Trophoblast cell (in vitro differentiated cells and primary cell): ENCODE data around the gene ZNF407.

Experiments
- DNase-seq, 2 donors: peaks; one replicate each; pipeline ENCODE4 v3.0.0-alpha.2; 2016
- H2AFZ ChIP-seq: 2 replicates; pipeline ENCODE4 v1.6.1; 2013; ENCODE audit warnings: low read length, moderate library complexity, mild to moderate bottlenecking; ENCODE audit not compliant: insufficient read depth, poor library complexity
- H2AK5ac ChIP-seq: 2 replicates; pipeline ENCODE4 v1.6.1; 2013; ENCODE audit warnings: mild to moderate bottlenecking, low read length
- H2BK120ac ChIP-seq: 2 replicates; pipeline ENCODE4 v1.6.1; 2013; ENCODE audit warnings: low read length, mild to moderate bottlenecking, moderate library complexity; ENCODE audit not compliant: insufficient read depth, poor library complexity
- H2BK12ac ChIP-seq: 2 replicates; pipeline ENCODE4 v1.6.1; 2013; ENCODE audit warnings: mild to moderate bottlenecking, low read length, moderate library complexity
- H2BK5ac ChIP-seq: 2 replicates; pipeline ENCODE4 v1.6.1; 2013; ENCODE audit warnings: low read length, low read depth, moderate library complexity, mild to moderate bottlenecking; ENCODE audit not compliant: poor library complexity
- H3K14ac ChIP-seq: 2 replicates; pipeline ENCODE4 v1.6.1; 2013; ENCODE audit warnings: mild to moderate bottlenecking, low read length
- H3K18ac ChIP-seq: 2 replicates; pipeline ENCODE4 v1.6.1; 2013; ENCODE audit warnings: mild to moderate bottlenecking, low read length
- H3K23ac ChIP-seq: 2 replicates; pipeline ENCODE4 v1.6.1; 2013; ENCODE audit warnings: low read length
- H3K27ac ChIP-seq: 2 replicates; pipeline ENCODE4 v1.5.1; 2013; ENCODE audit warnings: low read depth, mild to moderate bottlenecking, inconsistent platforms, low read length, moderate library complexity
- H3K27me3 ChIP-seq: 2 replicates; pipeline ENCODE4 v1.6.1; 2013; ENCODE audit warnings: inconsistent platforms, mild to moderate bottlenecking, low read length, moderate library complexity; ENCODE audit not compliant: insufficient read depth
- H3K36me3 ChIP-seq, 2 experiments: 1 replicate in 1 of 2; 2 replicates in 1 of 2; pipeline ENCODE4 v1.6.1; 2013; ENCODE audit warnings: low read length in 2 of 2, mild to moderate bottlenecking in 2 of 2, moderate library complexity in 1 of 2; ENCODE audit not compliant: insufficient read depth in 2 of 2, control insufficient read depth in 1 of 2
- H3K4ac ChIP-seq: 2 replicates; pipeline ENCODE4 v1.6.1; 2013; ENCODE audit warnings: low read depth, mild to moderate bottlenecking, low read length, moderate library complexity
- H3K4me1 ChIP-seq, 2 experiments: 1 replicate in 1 of 2; 2 replicates in 1 of 2; pipeline ENCODE4 v1.6.1; 2013; ENCODE audit warnings: low read length in 2 of 2, mild to moderate bottlenecking in 2 of 2, moderate library complexity in 1 of 2; ENCODE audit not compliant: insufficient read depth in 2 of 2, control insufficient read depth in 1 of 2
- H3K4me2 ChIP-seq: 2 replicates; pipeline ENCODE4 v1.6.1; 2013; ENCODE audit warnings: inconsistent platforms, mild to moderate bottlenecking, low read length, moderate library complexity
- H3K4me3 ChIP-seq: 2 replicates; pipeline ENCODE4 v1.5.1; 2013; ENCODE audit warnings: mild to moderate bottlenecking, low read depth, low read length, inconsistent platforms
- H3K79me1 ChIP-seq: one replicate; pipeline ENCODE4 v1.6.1; 2013; ENCODE audit warnings: low read length
- H3K79me2 ChIP-seq: 2 replicates; pipeline ENCODE4 v1.6.1; 2013; ENCODE audit warnings: low read length, mild to moderate bottlenecking; ENCODE audit not compliant: control insufficient read depth, insufficient read depth, poor library complexity
- H3K9ac ChIP-seq: 2 replicates; pipeline ENCODE4 v1.6.1; 2013; ENCODE audit warnings: mild to moderate bottlenecking, low read length
- H3K9me3 ChIP-seq: 2 replicates; pipeline ENCODE4 v1.6.1; 2013; ENCODE audit warnings: low read depth, mild to moderate bottlenecking, control low read depth, inconsistent platforms, low read length; ENCODE audit not compliant: insufficient read depth
- H4K12ac ChIP-seq: 2 replicates; pipeline ENCODE4 v1.6.1; 2013; ENCODE audit warnings: low read depth, mild to moderate bottlenecking, low read length, moderate library complexity
- H4K8ac ChIP-seq: 2 replicates; pipeline ENCODE4 v1.6.1; 2013; ENCODE audit warnings: low read depth, mild to moderate bottlenecking, low read length, moderate library complexity
- H4K91ac ChIP-seq: one replicate; pipeline ENCODE4 v1.6.1; 2013; ENCODE audit warnings: low read depth, mild to moderate bottlenecking, low read length, moderate library complexity
- WGBS: extraction: QIAGEN DNeasy Blood & Tissue Kit; methylation state at CpG from one replicate; pipeline ENCODE4 v1.1.7; 2013; ENCODE audit warnings: missing lambda C conversion rate; ENCODE audit not compliant: insufficient read length, insufficient coverage; ENCODE audit errors: extremely low coverage; 5-methylcytosine and 5-hydroxymethylcytosine counted together

Gene ZNF407

GRCh38 chr18:74866577-74866976, 268.9 kb downstream of the ZNF407 start:
- Histone ChIP-seq H2BK12ac (no peak overlapping the region), H3K27ac (no peak overlapping the region), H3K27me3 (no peaks in the 10 kb centered on the region), H4K91ac (no peak overlapping the region), H3K18ac (no peak overlapping the region), H2BK120ac (no peak overlapping the region), H4K8ac (no peak overlapping the region), H3K4me2 (no peak overlapping the region), H3K9ac (no peak overlapping the region), H3K4me3 (no peak overlapping the region), H4K12ac (no peak overlapping the region), H3K4ac (no peak overlapping the region), H3K79me1 (no peaks in the 10 kb centered on the region), H3K23ac (no peak overlapping the region), H3K9me3 (no peaks in the 10 kb centered on the region), H2BK5ac (no peak overlapping the region), H2AK5ac (no peak overlapping the region), H3K79me2 (no peaks in the 10 kb centered on the region), H2AFZ (no peak overlapping the region), H3K4me1 (no peaks in the 10 kb centered on the region), H3K36me3 (no peaks in the 10 kb centered on the region), H3K14ac (no peak overlapping the region)
- no CpG with 5 or more reads among the region's 3 CpGs for WGBS
- DNase-seq, result no peak

GRCh38 chr18:74868461-74868860, 270.8 kb downstream of the ZNF407 start:
- no peaks in the 10 kb centered on the region for H3K79me2 ChIP-seq
- no peak overlapping the region for H4K8ac ChIP-seq
- H3K27me3 ChIP-seq, result no peaks in the 10 kb centered on the region
- no peak overlapping the region for H3K4me3 ChIP-seq
- H2BK5ac ChIP-seq, result no peak overlapping the region
- no peak overlapping the region for H3K4me2 ChIP-seq
- no peak overlapping the region for H4K12ac ChIP-seq
- H2BK120ac ChIP-seq, result no peak overlapping the region
- no peak overlapping the region for H2AFZ ChIP-seq
- WGBS, result no CpG with 5 or more reads among the region's 4 CpGs
- no peak overlapping the region for H3K27ac ChIP-seq
- no peak overlapping the region for H3K23ac ChIP-seq
- H3K79me1 ChIP-seq, result no peaks in the 10 kb centered on the region
- no peaks in the 10 kb centered on the region for H3K4me1 ChIP-seq
- no peak overlapping the region for H3K4ac ChIP-seq
- H3K9ac ChIP-seq, result no peak overlapping the region
- H3K9me3 ChIP-seq, result no peaks in the 10 kb centered on the region
- no peaks in the 10 kb centered on the region for H3K36me3 ChIP-seq
- no peak overlapping the region for H3K18ac ChIP-seq
- no peak for DNase-seq
- no peak overlapping the region for H2BK12ac ChIP-seq
- H4K91ac ChIP-seq, result no peak overlapping the region
- H2AK5ac ChIP-seq, result no peak overlapping the region
- no peak overlapping the region for H3K14ac ChIP-seq

GRCh38 chr18:74869904-74870863, 272.5 kb downstream of the ZNF407 start:
- no peak overlapping the region for H4K12ac ChIP-seq
- no peak overlapping the region for H3K18ac ChIP-seq
- no peak overlapping the region for H2BK5ac ChIP-seq
- no peak overlapping the region for H2BK12ac ChIP-seq
- H3K4ac ChIP-seq, result no peak overlapping the region
- no peak overlapping the region for H3K14ac ChIP-seq
- H4K8ac ChIP-seq, result no peak overlapping the region
- H3K9me3 ChIP-seq, result no peaks in the 10 kb centered on the region
- no peak overlapping the region for H3K4me2 ChIP-seq
- no peak overlapping the region for H3K4me3 ChIP-seq
- H2AK5ac ChIP-seq, result no peak overlapping the region
- no peaks in the 10 kb centered on the region for H3K36me3 ChIP-seq
- no peak for DNase-seq
- H3K79me1 ChIP-seq, result no peaks in the 10 kb centered on the region
- WGBS, result no CpG with 5 or more reads among the region's 5 CpGs
- H4K91ac ChIP-seq, result no peak overlapping the region
- no peaks in the 10 kb centered on the region for H3K79me2 ChIP-seq
- no peak overlapping the region for H2AFZ ChIP-seq
- H3K9ac ChIP-seq, result no peak overlapping the region
- no peak overlapping the region for H3K27ac ChIP-seq
- H3K23ac ChIP-seq, result no peak overlapping the region
- no peaks in the 10 kb centered on the region for H3K4me1 ChIP-seq
- no peaks in the 10 kb centered on the region for H3K27me3 ChIP-seq
- H2BK120ac ChIP-seq, result no peak overlapping the region

GRCh38 chr18:74870950-74871349, 273.3 kb downstream of the ZNF407 start:
- H3K36me3 ChIP-seq, result no peaks in the 10 kb centered on the region
- no peak overlapping the region for H3K27ac ChIP-seq
- H4K91ac ChIP-seq, result no peak overlapping the region
- DNase-seq, result no peak
- H2BK120ac ChIP-seq, result no peak overlapping the region
- H3K18ac ChIP-seq, result no peak overlapping the region
- H3K14ac ChIP-seq, result no peak overlapping the region
- peak overlapping the region; percentile 8 for H2BK12ac ChIP-seq
- no peaks in the 10 kb centered on the region for H3K9me3 ChIP-seq
- no peaks in the 10 kb centered on the region for H3K79me2 ChIP-seq
- H3K4me3 ChIP-seq, result no peak overlapping the region
- no peaks in the 10 kb centered on the region for H3K27me3 ChIP-seq
- WGBS, result no CpG with 5 or more reads among the region's 5 CpGs
- H2AK5ac ChIP-seq, result no peak overlapping the region
- H4K8ac ChIP-seq, result no peak overlapping the region
- no peak overlapping the region for H2AFZ ChIP-seq
- H3K9ac ChIP-seq, result no peak overlapping the region
- H2BK5ac ChIP-seq, result no peak overlapping the region
- H3K4me1 ChIP-seq, result no peaks in the 10 kb centered on the region
- no peak overlapping the region for H3K23ac ChIP-seq
- no peak overlapping the region for H4K12ac ChIP-seq
- no peak overlapping the region for H3K4me2 ChIP-seq
- H3K79me1 ChIP-seq, result no peaks in the 10 kb centered on the region
- no peak overlapping the region for H3K4ac ChIP-seq
